ENCODE results near the gene PCDHGC5.

PCDHGC5 gene

DNA sequence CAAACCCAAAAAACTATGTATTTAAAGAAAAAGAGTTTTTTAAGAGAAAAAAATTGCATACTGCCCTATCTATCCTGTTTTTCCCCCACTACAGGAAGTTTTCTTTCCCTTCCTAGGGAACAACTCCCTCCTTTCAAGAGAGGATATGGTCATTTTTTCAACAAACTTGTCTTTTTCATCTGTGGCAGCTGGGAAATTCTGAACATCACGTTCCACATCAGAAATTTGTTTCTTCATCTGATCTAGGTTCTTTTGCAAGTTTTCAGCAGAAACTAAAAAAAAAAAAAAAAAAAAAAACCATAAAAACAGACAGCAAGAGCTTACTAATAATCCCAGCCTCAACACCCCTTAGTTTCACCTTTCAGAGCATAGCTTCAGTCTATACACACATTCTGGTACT lies 38.5 kb downstream of the PCDHGC5 start:
- H3K4me3 ChIP-seq (ENCODE audit: low read depth, low read length): no peak overlapping the region

GRCh38 chr5:141528291-141528984 lies 39.6 kb downstream of the PCDHGC5 start:
- H3K4me3 ChIP-seq (ENCODE audit: low read depth, low read length): no peak overlapping the region

DNA sequence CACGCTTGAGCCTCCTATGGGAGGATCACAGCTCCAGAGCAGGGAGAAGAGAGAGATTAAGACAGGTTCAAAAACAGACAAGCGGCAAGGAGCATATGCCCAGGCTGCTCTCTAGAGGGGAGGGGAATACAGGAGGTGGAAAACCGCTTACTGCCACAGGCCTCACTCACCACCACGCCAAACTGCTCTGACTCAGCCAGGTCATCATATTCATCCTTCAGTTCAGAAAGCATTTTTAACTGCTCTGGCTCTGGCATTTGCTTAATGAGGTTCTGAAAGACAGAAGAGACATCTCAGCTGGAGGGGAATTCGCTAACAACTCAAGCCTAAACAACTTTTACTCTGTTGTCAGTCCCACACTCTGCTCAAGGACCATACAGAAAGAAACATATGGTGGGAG lies 40.1 kb downstream of the PCDHGC5 start:
- no peak overlapping the region for H3K4me3 ChIP-seq (ENCODE audit: low read depth, low read length)

DNA sequence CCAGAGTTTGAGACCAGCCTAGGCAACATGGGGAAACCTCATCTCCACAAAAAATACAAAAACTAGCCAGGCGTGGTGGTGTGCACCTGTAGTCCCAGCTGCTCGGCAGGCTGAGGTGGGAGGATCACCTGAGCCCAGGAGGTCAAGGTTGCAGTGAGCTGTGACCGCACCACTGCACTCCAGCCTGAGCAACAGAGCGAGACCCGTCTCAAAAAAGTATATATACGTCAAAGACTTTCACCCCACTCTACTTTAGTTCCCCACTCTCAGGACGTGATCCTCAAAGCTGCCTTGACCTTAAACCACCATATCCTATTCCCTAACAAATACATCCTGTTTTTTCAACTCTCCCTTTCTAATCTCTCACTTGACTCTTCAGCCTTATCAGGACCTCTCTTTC lies 41.0 kb downstream of the PCDHGC5 start:
- H3K4me3 ChIP-seq (ENCODE audit: low read depth, low read length): no peak overlapping the region

DNA sequence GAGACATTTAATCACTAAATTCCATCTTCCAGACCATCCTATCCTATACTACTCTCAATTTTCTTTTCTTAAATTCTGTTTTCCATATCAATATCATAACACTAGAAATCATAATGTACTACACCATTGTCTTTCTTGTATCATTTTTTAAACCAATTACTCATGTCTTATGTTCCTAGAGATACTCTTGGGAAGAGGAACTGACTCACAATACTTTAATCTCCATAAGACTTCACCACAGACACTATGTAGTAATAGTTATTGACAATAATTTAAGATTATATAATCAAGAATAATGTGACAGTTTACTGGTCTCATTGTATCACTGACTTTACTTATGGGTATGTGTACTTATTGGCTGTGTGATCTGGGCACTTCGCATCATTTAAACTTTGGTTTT lies 43.8 kb downstream of the PCDHGC5 start:
- H3K4me3 ChIP-seq (ENCODE audit: low read depth, low read length): no peak overlapping the region

DNA sequence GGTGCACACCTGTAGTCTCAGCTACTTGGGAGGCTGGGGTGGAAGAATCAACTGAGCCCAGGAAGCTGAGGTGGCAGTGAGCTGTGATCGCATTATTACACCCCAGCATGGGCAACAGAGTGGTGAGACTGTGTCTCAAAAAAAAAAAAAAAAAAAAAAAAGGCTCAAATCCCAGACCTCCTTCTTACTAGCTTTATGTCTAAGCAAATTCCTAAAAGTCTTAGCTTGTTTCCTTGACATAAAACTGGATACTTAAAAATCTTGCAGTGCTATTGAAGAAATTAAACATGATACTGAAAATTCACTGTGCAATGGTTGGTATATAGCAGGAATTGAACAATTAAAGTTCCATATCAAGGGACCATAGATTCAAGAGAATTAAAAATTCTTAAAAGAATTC lies 45.0 kb downstream of the PCDHGC5 start:
- H3K4me3 ChIP-seq (ENCODE audit: low read depth, low read length): no peak overlapping the region

GRCh38 chr5:141534492-141535213 lies 45.8 kb downstream of the PCDHGC5 start:
- H3K4me3 ChIP-seq (ENCODE audit: low read depth, low read length): no peak overlapping the region
